Astrocyte of the spinal cord (primary cell): ENCODE measurements around the gene MYLK.
"Not testable (repeated sequence)": the region's sequence is repeated elsewhere in the genome, so short reads cannot be mapped to it uniquely, and the experiment has no call there.

ENCODE experiments used
- DNase-seq: peaks from one replicate; pipeline ENCODE4 v3.0.0; 2011; ENCODE audit warnings: low read depth, low spot score
- H3K4me3 ChIP-seq: 2 replicates; pipeline ENCODE4 v1.5.1; 2011; ENCODE audit warnings: low read depth, mild to moderate bottlenecking, low read length, moderate library complexity
- in situ Hi-C: cut with HindIII; loops from 2 replicates; pipeline ENCODE4 v1.10.0; 2017; ENCODE audit warnings: low sequenced_read_pairs
- TF ChIP-seq, protein P1 (sequence below): IDR thresholded peaks from 2 replicates; pipeline ENCODE4 v1.5.1; 2012; ENCODE audit warnings: low read depth, mild to moderate bottlenecking, low read length, inconsistent platforms

Gene MYLK

DNA sequence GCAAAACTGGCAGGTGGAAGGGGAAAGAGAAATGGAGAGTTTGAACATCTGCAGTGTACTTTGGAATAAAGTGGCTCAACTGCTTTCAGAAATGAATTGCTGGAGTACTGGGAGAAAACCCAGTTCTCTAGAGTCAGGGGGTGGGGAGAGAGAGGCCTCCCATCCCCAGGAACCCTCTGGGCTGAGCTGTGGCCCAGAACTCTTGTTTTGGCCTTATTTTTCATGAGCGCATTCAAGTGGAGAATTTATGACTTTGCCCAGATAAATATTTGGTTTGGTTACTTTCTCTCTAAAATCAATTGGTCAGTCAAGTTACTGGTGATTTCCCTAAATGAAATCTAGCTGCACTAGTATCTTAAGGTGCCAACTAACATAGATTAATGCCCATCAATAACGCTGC, 270.6 kb downstream of the MYLK start:
- in situ Hi-C loops = no loop called here
- TF ChIP-seq, protein P1, sequence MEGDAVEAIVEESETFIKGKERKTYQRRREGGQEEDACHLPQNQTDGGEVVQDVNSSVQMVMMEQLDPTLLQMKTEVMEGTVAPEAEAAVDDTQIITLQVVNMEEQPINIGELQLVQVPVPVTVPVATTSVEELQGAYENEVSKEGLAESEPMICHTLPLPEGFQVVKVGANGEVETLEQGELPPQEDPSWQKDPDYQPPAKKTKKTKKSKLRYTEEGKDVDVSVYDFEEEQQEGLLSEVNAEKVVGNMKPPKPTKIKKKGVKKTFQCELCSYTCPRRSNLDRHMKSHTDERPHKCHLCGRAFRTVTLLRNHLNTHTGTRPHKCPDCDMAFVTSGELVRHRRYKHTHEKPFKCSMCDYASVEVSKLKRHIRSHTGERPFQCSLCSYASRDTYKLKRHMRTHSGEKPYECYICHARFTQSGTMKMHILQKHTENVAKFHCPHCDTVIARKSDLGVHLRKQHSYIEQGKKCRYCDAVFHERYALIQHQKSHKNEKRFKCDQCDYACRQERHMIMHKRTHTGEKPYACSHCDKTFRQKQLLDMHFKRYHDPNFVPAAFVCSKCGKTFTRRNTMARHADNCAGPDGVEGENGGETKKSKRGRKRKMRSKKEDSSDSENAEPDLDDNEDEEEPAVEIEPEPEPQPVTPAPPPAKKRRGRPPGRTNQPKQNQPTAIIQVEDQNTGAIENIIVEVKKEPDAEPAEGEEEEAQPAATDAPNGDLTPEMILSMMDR = no peak
- H3K4me3 ChIP-seq = no peak overlapping the region
- DNase-seq = no peak

DNA sequence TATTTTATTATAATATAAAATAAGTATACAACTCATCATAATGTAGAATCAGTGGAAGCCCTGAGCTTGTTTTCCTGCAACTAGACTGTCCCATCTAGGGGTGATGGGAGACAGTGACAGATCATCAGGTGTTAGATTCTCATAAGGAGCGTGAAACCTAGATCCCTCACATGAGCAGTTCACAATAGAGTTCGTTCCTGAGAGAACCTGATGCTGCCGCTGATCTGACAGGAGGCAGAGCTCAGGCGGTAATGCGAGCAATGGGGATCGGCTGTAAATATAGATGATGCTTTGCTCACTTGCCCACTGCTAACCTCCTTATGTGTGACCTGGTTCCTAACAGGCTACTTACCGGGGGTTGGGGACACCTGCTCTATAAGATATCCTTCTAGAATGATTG, 272.5 kb downstream of the MYLK start:
- in situ Hi-C loops, DNase-seq, H3K4me3 ChIP-seq: not testable (repeated sequence)

DNA sequence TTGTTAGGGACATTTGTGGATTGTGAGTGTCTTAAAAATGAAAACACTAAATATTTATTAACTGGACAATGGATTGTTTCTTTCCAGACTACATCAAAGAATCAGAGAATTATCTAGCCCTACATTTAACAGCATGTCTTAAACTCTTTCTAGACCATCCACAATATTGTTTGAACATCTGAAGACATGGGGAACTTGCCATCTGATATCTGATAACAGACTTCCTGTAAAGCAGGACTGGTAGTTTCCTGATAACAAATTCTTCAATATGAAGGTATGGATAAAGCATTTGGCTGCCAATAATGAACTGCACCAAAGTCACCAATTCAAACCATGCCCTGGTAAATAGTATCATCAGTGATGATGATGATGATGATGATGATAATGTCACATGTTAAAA, 273.1 kb downstream of the MYLK start:
- no peak overlapping the region for H3K4me3 ChIP-seq
- in situ Hi-C loops = no loop called here
- TF ChIP-seq, protein P1 = no peak
- DNase-seq = no peak

DNA sequence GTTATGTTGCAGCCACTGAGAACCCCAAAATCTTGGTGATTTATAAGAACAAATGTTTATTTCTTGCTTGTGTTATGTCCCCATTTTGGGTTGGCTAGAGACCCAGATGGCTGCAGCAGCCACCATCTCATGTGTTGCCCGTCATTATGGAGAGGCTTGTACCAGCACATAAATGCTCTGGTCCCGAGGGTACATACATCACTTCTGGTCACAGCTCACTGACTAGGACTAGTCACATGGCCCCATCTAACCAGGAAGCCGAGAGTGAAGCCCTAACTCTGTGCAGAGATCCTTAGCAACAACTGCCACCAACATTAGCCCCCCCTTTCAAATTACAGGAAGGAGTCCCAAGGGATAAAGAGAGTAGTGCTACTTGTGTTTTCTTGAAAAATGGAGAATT, 273.8 kb downstream of the MYLK start:
- H3K4me3 ChIP-seq = no peak overlapping the region
- in situ Hi-C loops = no loop called here
- TF ChIP-seq, protein P1 = no peak
- no peak for DNase-seq

DNA sequence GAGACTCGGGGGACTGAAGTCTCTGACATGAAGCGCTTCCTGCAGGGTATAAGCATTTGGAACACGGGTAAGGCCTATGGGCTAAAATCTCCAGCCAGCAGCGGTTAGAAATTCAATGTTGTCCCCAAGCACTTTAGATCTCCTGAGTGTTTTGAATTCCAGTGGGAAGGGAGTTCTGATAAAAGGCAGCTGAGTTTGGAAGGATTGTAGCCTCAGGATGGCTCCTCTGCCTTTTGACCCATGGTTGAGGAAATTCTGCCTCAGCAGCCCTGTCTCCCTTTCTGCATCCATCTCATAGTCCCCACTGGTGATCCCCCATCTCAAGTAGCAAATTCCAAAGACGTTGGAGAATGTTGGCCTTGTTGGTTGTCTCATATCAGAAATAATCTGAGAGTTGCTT, 275.1 kb downstream of the MYLK start:
- TF ChIP-seq, protein P1 = no peak
- DNase-seq = no peak
- no peak overlapping the region for H3K4me3 ChIP-seq
- in situ Hi-C loops = no loop called here

DNA sequence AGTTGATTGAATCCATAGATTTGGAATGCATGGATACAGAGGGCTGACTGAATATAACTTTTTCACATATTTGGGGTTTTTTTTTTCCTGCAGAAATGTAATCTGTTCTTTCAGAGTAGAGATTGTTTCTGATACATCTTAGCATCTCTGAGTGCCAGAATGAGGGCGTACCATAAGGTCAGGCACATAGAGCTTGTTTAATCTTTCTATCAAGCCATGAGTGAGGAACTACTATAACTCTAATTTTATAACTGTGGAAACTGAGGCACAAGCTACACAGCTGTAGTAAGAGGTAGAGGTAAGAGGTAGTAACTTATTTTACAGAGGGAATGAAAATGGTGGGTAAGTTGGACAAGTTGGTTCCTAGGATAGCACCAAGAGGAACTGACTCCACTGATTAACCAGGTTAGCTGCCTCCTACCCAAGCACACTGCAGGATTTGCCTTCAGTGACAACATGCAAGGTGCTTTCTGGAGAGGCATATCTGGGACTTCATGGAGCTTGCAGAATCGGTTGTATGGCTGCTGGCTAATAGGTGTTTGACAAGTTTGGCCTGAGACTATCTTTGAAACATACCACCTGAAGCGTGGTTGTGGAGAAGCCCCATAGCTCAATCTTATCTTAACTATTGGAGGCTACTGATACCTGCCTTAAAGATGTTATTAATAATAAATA, 275.7 kb downstream of the MYLK start:
- in situ Hi-C loops = no loop called here
- TF ChIP-seq, protein P1 = no peak
- DNase-seq = no peak
- H3K4me3 ChIP-seq = no peak overlapping the region

DNA sequence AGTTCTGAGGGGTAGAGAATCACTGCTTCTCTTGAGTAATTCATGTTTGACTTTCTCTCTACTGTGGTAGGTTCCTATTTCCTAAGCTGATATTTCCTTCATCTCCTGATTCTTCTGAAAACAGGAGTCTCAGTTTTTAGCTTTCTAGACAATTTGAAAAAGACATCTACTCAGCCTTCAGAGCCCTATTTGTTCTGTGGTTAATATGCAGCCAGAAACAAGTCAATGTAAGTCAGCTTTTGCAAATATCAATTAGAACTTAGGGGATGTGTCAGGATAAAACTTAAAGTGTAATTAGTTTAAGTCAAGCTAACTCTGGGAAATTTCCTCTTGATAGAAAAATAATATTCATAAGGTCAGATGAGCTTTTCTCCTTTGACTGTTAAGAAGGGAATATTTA, 277.6 kb downstream of the MYLK start:
- in situ Hi-C loops = no loop called here
- no peak overlapping the region for H3K4me3 ChIP-seq
- TF ChIP-seq, protein P1 = no peak
- DNase-seq = no peak
